Hepatocyte (in vitro differentiated cells): Measurements from ENCODE around the gene SLC26A11. TPM values are rescaled to one million over a fixed set of nuclear protein-coding genes. Genes with fewer than 3 reads are reported as not detected.

Experiments used
- DNase-seq: peaks from one replicate; pipeline ENCODE4 v3.0.0-alpha.2; 2016; ENCODE audit warnings: low spot score
- H2AFZ ChIP-seq: fragments of 200-600 bp; sonication (generic); 2 replicates; pipeline ENCODE4 v1.6.0; 2016; ENCODE audit warnings: antibody characterized with exemption, mild to moderate bottlenecking
- H3K27ac ChIP-seq: fragments of 200-600 bp; sonication (generic); 2 replicates; pipeline ENCODE4 v1.5.1; 2016; ENCODE audit warnings: mild to moderate bottlenecking
- H3K27me3 ChIP-seq: fragments of 200-600 bp; sonication (generic); 2 replicates; pipeline ENCODE4 v1.6.1; 2016
- H3K36me3 ChIP-seq: fragments of 200-600 bp; sonication (generic); replicated peaks from 2 replicates; pipeline ENCODE4 v1.5.1; 2016; ENCODE audit warnings: low read depth; ENCODE audit not compliant: insufficient read depth
- H3K4me1 ChIP-seq: fragments of 200-600 bp; sonication (generic); 2 replicates; pipeline ENCODE4 v1.5.1; 2016; ENCODE audit warnings: mild to moderate bottlenecking, moderate library complexity; ENCODE audit not compliant: insufficient read depth
- H3K4me2 ChIP-seq: fragments of 200-600 bp; sonication (generic); 2 replicates; pipeline ENCODE4 v1.6.0; 2016
- H3K4me3 ChIP-seq: fragments of 200-600 bp; sonication (generic); 2 replicates; pipeline ENCODE4 v1.5.1; 2016; ENCODE audit warnings: mild to moderate bottlenecking
- H3K79me2 ChIP-seq: fragments of 200-600 bp; sonication (generic); 2 replicates; pipeline ENCODE4 v1.6.0; 2017; ENCODE audit warnings: mild to moderate bottlenecking
- H3K9me2 ChIP-seq: fragments of 200-600 bp; sonication (generic); replicated peaks from 2 replicates; pipeline ENCODE4 v1.6.0; 2017; ENCODE audit warnings: mild to moderate bottlenecking; ENCODE audit not compliant: insufficient read depth
- H3K9me3 ChIP-seq: fragments of 200-600 bp; sonication (generic); 2 replicates; pipeline ENCODE4 v1.5.1; 2016; ENCODE audit warnings: low read depth, mild to moderate bottlenecking
- H4K20me1 ChIP-seq: fragments of 200-600 bp; sonication (generic); 2 replicates; pipeline ENCODE4 v1.6.0; 2016; ENCODE audit warnings: mild to moderate bottlenecking; ENCODE audit not compliant: insufficient read depth, poor library complexity, severe bottlenecking
- EZH2 ChIP-seq: fragments of 200-600 bp; sonication (generic); IDR thresholded peaks from 2 replicates; pipeline ENCODE4 v1.6.1; 2016; ENCODE audit warnings: antibody characterized with exemption, mild to moderate bottlenecking, borderline replicate concordance
- EZH2phosphoT487 ChIP-seq: fragments of 200-600 bp; sonication (generic); IDR thresholded peaks from one replicate; pipeline ENCODE4 v1.6.1; 2018; ENCODE audit warnings: antibody characterized with exemption, mild to moderate bottlenecking, low read depth, moderate library complexity; ENCODE audit not compliant: unreplicated experiment, severe bottlenecking
- WGBS: methylation state at CpG from one replicate; pipeline ENCODE4 v1.1.6; 2016; ENCODE audit warnings: low lambda C conversion rate; ENCODE audit errors: missing lambda C conversion rate; 5-methylcytosine and 5-hydroxymethylcytosine counted together
- polyA plus RNA-seq: library from polyadenylated mRNA; unstranded; fragments of >200 nt; fragmentation: Nextera tagmentation; extraction: Ambion mirVana; gene quantifications from 2 replicates; pipeline ENCODE4 v1.2.1, GENCODE V29; 2016
- total RNA-seq: library from RNA; depleted of rRNA; stranded (reverse); fragments of >200 nt; gene quantifications from 2 replicates; pipeline ENCODE4 v1.2.3, GENCODE V29; 2014
- TF ChIP-seq, protein P1 (sequence below): fragments of 200-600 bp; sonication (generic); IDR thresholded peaks from 2 replicates; pipeline ENCODE4 v1.5.1; 2016; ENCODE audit warnings: antibody characterized with exemption, mild to moderate bottlenecking; ENCODE audit not compliant: poor library complexity

SLC26A11 gene
- total and polyA plus RNA-seq, 2 experiments from 2014 or later: 17.5 to 24.9 TPM

- H4K20me1 ChIP-seq: no peaks in the 10 kb centered on the region
- TF ChIP-seq EZH2: no peak
- H3K79me2 ChIP-seq: peaks cover 32% of the 10 kb centered on the region
- H3K36me3 ChIP-seq: no peaks in the 10 kb centered on the region
- H3K27me3 ChIP-seq: no peaks in the 10 kb centered on the region
- 0% methylated on average over 4 of the region's 5 CpGs for WGBS
- H3K9me2 ChIP-seq: no peaks in the 10 kb centered on the region
- peak overlapping the region; percentile 96 for H3K4me2 ChIP-seq
- H3K4me3 ChIP-seq: peak overlapping the region; percentile 75
- DNase-seq: no peak
- no peaks in the 10 kb centered on the region for H3K9me3 ChIP-seq
- peak overlapping the region; percentile 74 for H2AFZ ChIP-seq
- H3K4me1 ChIP-seq: peaks cover 16% of the 10 kb centered on the region
- H3K27ac ChIP-seq: peak overlapping the region; percentile 88
These were observed 519 bp upstream of the SLC26A11 start for GRCh38 chr17:80219763-80220053.

DNA sequence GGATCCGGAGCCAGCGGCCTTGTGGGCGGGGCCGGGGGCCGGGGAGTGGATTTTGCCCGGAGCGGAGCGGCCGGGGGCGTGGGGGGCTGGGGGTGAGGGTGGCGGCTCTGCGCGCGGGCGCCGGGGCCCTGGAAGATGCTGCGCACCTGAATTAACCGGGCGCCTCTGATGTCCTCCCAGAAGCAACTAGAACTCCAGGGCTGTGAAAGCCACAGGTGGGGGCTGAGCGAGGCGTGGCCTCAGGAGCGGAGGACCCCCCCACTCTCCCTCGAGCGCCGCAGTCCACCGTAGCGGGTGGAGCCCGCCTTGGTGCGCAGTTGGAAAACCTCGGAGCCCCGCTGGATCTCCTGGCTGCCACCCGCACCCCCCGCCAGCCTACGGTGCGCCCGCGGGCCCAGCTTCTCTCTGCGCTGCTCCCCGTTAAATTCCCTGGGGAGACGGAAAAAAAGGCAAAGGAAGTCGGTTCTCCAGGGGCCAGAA is 549 bp downstream of the SLC26A11 start:
- under 1% methylated on average over 16 of the region's 41 CpGs for WGBS

GRCh38 chr17:80221351-80222105 is 1.3 kb downstream of the SLC26A11 start:
- peaks cover 16% of the 10 kb centered on the region for H3K4me1 ChIP-seq
- peak overlapping the region; percentile 75 for H3K4me3 ChIP-seq
- H3K27ac ChIP-seq: peak overlapping the region; percentile 88
- no peaks in the 10 kb centered on the region for H3K9me2 ChIP-seq
- H3K9me3 ChIP-seq: no peaks in the 10 kb centered on the region
- no peaks in the 10 kb centered on the region for H3K27me3 ChIP-seq
- no peak for TF ChIP-seq EZH2
- no peak for TF ChIP-seq EZH2phosphoT487
- TF ChIP-seq, protein P1, sequence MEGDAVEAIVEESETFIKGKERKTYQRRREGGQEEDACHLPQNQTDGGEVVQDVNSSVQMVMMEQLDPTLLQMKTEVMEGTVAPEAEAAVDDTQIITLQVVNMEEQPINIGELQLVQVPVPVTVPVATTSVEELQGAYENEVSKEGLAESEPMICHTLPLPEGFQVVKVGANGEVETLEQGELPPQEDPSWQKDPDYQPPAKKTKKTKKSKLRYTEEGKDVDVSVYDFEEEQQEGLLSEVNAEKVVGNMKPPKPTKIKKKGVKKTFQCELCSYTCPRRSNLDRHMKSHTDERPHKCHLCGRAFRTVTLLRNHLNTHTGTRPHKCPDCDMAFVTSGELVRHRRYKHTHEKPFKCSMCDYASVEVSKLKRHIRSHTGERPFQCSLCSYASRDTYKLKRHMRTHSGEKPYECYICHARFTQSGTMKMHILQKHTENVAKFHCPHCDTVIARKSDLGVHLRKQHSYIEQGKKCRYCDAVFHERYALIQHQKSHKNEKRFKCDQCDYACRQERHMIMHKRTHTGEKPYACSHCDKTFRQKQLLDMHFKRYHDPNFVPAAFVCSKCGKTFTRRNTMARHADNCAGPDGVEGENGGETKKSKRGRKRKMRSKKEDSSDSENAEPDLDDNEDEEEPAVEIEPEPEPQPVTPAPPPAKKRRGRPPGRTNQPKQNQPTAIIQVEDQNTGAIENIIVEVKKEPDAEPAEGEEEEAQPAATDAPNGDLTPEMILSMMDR: no peak
- peak overlapping the region; percentile 96 for H3K4me2 ChIP-seq
- WGBS: 82% methylated on average over 27 of the region's 29 CpGs
- H3K36me3 ChIP-seq: no peaks in the 10 kb centered on the region
- H2AFZ ChIP-seq: no peak overlapping the region
- no peaks in the 10 kb centered on the region for H4K20me1 ChIP-seq
- no peak for DNase-seq
- H3K79me2 ChIP-seq: peaks cover 32% of the 10 kb centered on the region

More for the DNA sequence above, 549 bp downstream of the SLC26A11 start:
- no peaks in the 10 kb centered on the region for H3K9me2 ChIP-seq
- H3K9me3 ChIP-seq: no peaks in the 10 kb centered on the region
- H3K27me3 ChIP-seq: no peaks in the 10 kb centered on the region
- peak overlapping the region; percentile 96 for H3K4me2 ChIP-seq
- peak overlapping the region; percentile 74 for H2AFZ ChIP-seq
- H3K79me2 ChIP-seq: peaks cover 32% of the 10 kb centered on the region
- no peaks in the 10 kb centered on the region for H3K36me3 ChIP-seq
- no peak for TF ChIP-seq EZH2
- TF ChIP-seq, protein P1: no peak
- H3K27ac ChIP-seq: peak overlapping the region; percentile 88
- peak; percentile 62 for DNase-seq
- H3K4me1 ChIP-seq: peaks cover 16% of the 10 kb centered on the region
- no peaks in the 10 kb centered on the region for H4K20me1 ChIP-seq
- peak overlapping the region; percentile 75 for H3K4me3 ChIP-seq

- H3K9me3 ChIP-seq: no peaks in the 10 kb centered on the region
- no peaks in the 10 kb centered on the region for H3K27me3 ChIP-seq
- no peak overlapping the region for H2AFZ ChIP-seq
- TF ChIP-seq EZH2phosphoT487 (no peak), EZH2 (no peak)
- TF ChIP-seq, protein P1: no peak
- peaks cover 16% of the 10 kb centered on the region for H3K4me1 ChIP-seq
- DNase-seq: no peak
- H3K79me2 ChIP-seq: peaks cover 32% of the 10 kb centered on the region
- no peak overlapping the region for H3K4me2 ChIP-seq
- H3K36me3 ChIP-seq: no peaks in the 10 kb centered on the region
- 96% methylated on average over 18 of the region's 18 CpGs for WGBS
- H4K20me1 ChIP-seq: no peaks in the 10 kb centered on the region
- no peak overlapping the region for H3K4me3 ChIP-seq
- no peaks in the 10 kb centered on the region for H3K9me2 ChIP-seq
- no peak overlapping the region for H3K27ac ChIP-seq
These were observed 2.3 kb downstream of the SLC26A11 start for GRCh38 chr17:80222376-80223141.
